Measurements from ENCODE around the gene MLIP. TPM values are rescaled to one million over a fixed set of nuclear protein-coding genes. Genes with fewer than 3 reads are reported as not detected.

MLIP gene
- total and polyA plus RNA-seq, 2 experiments from 2014 or later = not detected

DNA sequence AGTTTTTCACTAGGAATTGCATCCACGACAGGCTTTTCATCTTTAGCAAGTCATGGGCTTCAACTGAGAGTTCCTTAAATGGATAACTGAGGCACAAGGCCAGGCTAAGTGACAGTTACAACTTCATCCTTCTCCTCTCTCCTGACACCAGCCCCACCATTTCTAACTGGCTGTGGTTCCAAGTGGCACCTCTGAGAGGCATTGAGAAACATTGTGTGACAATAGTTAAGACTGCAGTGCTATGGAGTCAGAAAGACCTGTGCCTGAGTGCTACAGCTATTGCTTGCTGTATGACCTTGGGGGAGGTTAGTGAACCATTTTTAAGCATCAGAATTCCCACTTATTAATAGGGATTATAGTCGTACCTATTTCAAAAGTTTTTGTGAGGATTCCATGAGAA is 26.2 kb upstream of the MLIP start:
- no peaks in the 10 kb centered on the region for H3K27me3 Mint-ChIP-seq (ENCODE audit: insufficient read depth, low read depth, poor library complexity)
- Histone ChIP-seq H3K4me1 (ENCODE audit: insufficient read depth) (no peaks in the 10 kb centered on the region), H3K79me2 (replicated peaks; ENCODE audit: insufficient read depth) (no peaks in the 10 kb centered on the region), H3K36me3 (ENCODE audit: insufficient read depth) (no peaks in the 10 kb centered on the region), H3K4me3 (no peak overlapping the region), H3K9me2 (ENCODE audit: insufficient read depth) (no peaks in the 10 kb centered on the region; the same call in 1 of the 2 replicates), H3F3A (replicated peaks; ENCODE audit: low read depth) (no peaks in the 10 kb centered on the region), H3K27ac (ENCODE audit: low read depth) (no peak overlapping the region), H4K20me1 (replicated peaks; ENCODE audit: insufficient read depth) (no peaks in the 10 kb centered on the region), H3K4me2 (no peak overlapping the region), H2AFZ (no peak overlapping the region), H3K27me3 (ENCODE audit: insufficient read depth) (no peaks in the 10 kb centered on the region)
- H3K36me3 Mint-ChIP-seq (ENCODE audit: low read depth) = no peaks in the 10 kb centered on the region
- no peak overlapping the region for H3K27ac Mint-ChIP-seq
- DNase-seq (ENCODE audit: low spot score) (no peak), ATAC-seq (no peak)
- H3K9me3 Mint-ChIP-seq = no peaks in the 10 kb centered on the region
- H3K4me3 Mint-ChIP-seq = no peak overlapping the region
- TF ChIP-seq ZNF331 (CRISPR knock-in tag; IDR thresholded peaks at IDR 0.05; ENCODE audit: low read depth) = no peak
- TF ChIP-seq, protein P1, sequence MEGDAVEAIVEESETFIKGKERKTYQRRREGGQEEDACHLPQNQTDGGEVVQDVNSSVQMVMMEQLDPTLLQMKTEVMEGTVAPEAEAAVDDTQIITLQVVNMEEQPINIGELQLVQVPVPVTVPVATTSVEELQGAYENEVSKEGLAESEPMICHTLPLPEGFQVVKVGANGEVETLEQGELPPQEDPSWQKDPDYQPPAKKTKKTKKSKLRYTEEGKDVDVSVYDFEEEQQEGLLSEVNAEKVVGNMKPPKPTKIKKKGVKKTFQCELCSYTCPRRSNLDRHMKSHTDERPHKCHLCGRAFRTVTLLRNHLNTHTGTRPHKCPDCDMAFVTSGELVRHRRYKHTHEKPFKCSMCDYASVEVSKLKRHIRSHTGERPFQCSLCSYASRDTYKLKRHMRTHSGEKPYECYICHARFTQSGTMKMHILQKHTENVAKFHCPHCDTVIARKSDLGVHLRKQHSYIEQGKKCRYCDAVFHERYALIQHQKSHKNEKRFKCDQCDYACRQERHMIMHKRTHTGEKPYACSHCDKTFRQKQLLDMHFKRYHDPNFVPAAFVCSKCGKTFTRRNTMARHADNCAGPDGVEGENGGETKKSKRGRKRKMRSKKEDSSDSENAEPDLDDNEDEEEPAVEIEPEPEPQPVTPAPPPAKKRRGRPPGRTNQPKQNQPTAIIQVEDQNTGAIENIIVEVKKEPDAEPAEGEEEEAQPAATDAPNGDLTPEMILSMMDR (conservative IDR thresholded peaks at IDR 0.05; ENCODE audit: low read depth in 2 of 2) = no peak
- TF ChIP-seq, protein P2, sequence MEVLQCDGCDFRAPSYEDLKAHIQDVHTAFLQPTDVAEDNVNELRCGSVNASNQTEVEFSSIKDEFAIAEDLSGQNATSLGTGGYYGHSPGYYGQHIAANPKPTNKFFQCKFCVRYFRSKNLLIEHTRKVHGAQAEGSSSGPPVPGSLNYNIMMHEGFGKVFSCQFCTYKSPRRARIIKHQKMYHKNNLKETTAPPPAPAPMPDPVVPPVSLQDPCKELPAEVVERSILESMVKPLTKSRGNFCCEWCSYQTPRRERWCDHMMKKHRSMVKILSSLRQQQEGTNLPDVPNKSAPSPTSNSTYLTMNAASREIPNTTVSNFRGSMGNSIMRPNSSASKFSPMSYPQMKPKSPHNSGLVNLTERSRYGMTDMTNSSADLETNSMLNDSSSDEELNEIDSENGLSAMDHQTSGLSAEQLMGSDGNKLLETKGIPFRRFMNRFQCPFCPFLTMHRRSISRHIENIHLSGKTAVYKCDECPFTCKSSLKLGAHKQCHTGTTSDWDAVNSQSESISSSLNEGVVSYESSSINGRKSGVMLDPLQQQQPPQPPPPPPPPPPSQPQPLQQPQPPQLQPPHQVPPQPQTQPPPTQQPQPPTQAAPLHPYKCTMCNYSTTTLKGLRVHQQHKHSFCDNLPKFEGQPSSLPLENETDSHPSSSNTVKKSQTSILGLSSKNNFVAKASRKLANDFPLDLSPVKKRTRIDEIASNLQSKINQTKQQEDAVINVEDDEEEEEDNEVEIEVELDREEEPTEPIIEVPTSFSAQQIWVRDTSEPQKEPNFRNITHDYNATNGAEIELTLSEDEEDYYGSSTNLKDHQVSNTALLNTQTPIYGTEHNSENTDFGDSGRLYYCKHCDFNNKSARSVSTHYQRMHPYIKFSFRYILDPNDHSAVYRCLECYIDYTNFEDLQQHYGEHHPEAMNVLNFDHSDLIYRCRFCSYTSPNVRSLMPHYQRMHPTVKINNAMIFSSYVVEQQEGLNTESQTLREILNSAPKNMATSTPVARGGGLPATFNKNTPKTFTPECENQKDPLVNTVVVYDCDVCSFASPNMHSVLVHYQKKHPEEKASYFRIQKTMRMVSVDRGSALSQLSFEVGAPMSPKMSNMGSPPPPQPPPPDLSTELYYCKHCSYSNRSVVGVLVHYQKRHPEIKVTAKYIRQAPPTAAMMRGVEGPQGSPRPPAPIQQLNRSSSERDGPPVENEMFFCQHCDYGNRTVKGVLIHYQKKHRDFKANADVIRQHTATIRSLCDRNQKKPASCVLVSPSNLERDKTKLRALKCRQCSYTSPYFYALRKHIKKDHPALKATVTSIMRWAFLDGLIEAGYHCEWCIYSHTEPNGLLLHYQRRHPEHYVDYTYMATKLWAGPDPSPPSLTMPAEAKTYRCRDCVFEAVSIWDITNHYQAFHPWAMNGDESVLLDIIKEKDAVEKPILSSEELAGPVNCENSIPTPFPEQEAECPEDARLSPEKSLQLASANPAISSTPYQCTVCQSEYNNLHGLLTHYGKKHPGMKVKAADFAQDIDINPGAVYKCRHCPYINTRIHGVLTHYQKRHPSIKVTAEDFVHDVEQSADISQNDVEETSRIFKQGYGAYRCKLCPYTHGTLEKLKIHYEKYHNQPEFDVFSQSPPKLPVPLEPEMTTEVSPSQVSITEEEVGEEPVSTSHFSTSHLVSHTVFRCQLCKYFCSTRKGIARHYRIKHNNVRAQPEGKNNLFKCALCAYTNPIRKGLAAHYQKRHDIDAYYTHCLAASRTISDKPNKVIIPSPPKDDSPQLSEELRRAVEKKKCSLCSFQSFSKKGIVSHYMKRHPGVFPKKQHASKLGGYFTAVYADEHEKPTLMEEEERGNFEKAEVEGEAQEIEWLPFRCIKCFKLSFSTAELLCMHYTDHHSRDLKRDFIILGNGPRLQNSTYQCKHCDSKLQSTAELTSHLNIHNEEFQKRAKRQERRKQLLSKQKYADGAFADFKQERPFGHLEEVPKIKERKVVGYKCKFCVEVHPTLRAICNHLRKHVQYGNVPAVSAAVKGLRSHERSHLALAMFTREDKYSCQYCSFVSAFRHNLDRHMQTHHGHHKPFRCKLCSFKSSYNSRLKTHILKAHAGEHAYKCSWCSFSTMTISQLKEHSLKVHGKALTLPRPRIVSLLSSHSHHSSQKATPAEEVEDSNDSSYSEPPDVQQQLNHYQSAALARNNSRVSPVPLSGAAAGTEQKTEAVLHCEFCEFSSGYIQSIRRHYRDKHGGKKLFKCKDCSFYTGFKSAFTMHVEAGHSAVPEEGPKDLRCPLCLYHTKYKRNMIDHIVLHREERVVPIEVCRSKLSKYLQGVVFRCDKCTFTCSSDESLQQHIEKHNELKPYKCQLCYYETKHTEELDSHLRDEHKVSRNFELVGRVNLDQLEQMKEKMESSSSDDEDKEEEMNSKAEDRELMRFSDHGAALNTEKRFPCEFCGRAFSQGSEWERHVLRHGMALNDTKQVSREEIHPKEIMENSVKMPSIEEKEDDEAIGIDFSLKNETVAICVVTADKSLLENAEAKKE (CRISPR knock-in tag; IDR thresholded peaks at IDR 0.05) = no peak
- TF ChIP-seq NANOG (IDR thresholded peaks at IDR 0.05; ENCODE audit: borderline replicate concordance) = no peak
- TF ChIP-seq, protein P3, sequence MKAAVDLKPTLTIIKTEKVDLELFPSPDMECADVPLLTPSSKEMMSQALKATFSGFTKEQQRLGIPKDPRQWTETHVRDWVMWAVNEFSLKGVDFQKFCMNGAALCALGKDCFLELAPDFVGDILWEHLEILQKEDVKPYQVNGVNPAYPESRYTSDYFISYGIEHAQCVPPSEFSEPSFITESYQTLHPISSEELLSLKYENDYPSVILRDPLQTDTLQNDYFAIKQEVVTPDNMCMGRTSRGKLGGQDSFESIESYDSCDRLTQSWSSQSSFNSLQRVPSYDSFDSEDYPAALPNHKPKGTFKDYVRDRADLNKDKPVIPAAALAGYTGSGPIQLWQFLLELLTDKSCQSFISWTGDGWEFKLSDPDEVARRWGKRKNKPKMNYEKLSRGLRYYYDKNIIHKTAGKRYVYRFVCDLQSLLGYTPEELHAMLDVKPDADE (IDR thresholded peaks at IDR 0.05) = no peak
- TF ChIP-seq ZNF114 (CRISPR knock-in tag; IDR thresholded peaks at IDR 0.05) = no peak
- TF ChIP-seq, protein P4, sequence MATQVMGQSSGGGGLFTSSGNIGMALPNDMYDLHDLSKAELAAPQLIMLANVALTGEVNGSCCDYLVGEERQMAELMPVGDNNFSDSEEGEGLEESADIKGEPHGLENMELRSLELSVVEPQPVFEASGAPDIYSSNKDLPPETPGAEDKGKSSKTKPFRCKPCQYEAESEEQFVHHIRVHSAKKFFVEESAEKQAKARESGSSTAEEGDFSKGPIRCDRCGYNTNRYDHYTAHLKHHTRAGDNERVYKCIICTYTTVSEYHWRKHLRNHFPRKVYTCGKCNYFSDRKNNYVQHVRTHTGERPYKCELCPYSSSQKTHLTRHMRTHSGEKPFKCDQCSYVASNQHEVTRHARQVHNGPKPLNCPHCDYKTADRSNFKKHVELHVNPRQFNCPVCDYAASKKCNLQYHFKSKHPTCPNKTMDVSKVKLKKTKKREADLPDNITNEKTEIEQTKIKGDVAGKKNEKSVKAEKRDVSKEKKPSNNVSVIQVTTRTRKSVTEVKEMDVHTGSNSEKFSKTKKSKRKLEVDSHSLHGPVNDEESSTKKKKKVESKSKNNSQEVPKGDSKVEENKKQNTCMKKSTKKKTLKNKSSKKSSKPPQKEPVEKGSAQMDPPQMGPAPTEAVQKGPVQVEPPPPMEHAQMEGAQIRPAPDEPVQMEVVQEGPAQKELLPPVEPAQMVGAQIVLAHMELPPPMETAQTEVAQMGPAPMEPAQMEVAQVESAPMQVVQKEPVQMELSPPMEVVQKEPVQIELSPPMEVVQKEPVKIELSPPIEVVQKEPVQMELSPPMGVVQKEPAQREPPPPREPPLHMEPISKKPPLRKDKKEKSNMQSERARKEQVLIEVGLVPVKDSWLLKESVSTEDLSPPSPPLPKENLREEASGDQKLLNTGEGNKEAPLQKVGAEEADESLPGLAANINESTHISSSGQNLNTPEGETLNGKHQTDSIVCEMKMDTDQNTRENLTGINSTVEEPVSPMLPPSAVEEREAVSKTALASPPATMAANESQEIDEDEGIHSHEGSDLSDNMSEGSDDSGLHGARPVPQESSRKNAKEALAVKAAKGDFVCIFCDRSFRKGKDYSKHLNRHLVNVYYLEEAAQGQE (IDR thresholded peaks at IDR 0.05; ENCODE audit: unreplicated experiment) = no peak
- H3K4me1 Mint-ChIP-seq = no peaks in the 10 kb centered on the region
